Ascending aorta (tissue), 2 donors: ENCODE results near the gene FOXD2. TPM values are rescaled to one million over a fixed set of nuclear protein-coding genes. Genes with fewer than 3 reads are reported as not detected.

ENCODE experiments used
- DNase-seq, 2 donors: peaks; one replicate each; pipeline ENCODE4 v3.0.0-alpha.2; 2019; ENCODE audit warnings: low spot score in 2 of 2
- H3K27ac ChIP-seq, 2 donors: fragments of 200-600 bp; sonication (generic); one replicate each; pipeline ENCODE4 v1.5.1; 2016 to 2017; ENCODE audit warnings: mild to moderate bottlenecking in 1 of 2
- H3K27me3 ChIP-seq: fragments of 200-600 bp; sonication (generic); one replicate; pipeline ENCODE4 v1.5.1; 2017
- H3K36me3 ChIP-seq, 2 donors: fragments of 200-600 bp; sonication (generic); one replicate each; pipeline ENCODE4 v1.5.1; 2016
- H3K4me1 ChIP-seq, 2 donors: fragments of 200-600 bp; sonication (generic); one replicate each; pipeline ENCODE4 v1.5.1; 2016 to 2017; ENCODE audit warnings: mild to moderate bottlenecking in 1 of 2
- H3K4me3 ChIP-seq, 2 donors: fragments of 200-600 bp; sonication (generic); one replicate each; pipeline ENCODE4 v1.5.1; 2016 to 2017; ENCODE audit warnings: mild to moderate bottlenecking in 1 of 2
- H3K9me3 ChIP-seq, 2 donors: fragments of 200-600 bp; sonication (generic); one replicate each; pipeline ENCODE4 v1.5.1; 2016
- CTCF ChIP-seq, 3 experiments: fragments of 200-600 bp in 2 of 3; fragments of 450-650 bp in 1 of 3; sonication (generic) in 2 of 3; IDR thresholded peaks; one replicate each; pipeline ENCODE4 v1.5.1; 2016 to 2019; ENCODE audit warnings: antibody characterized with exemption in 3 of 3, mild to moderate bottlenecking in 1 of 3, moderate library complexity in 1 of 3
- intact Hi-C: fragments of 100-400 bp; cut with DNase I; formaldehyde crosslinking; loops from one replicate; pipeline ENCODE4 v1.15.1; 2023
- total RNA-seq: library from RNA; depleted of rRNA; stranded (reverse); fragments of >200 nt; gene quantifications from one replicate; pipeline ENCODE4 v1.1.0, GENCODE V29; 2016

The FOXD2 gene
- total RNA-seq, 1 donor from 2014 or later, result 1.3 TPM

DNA sequence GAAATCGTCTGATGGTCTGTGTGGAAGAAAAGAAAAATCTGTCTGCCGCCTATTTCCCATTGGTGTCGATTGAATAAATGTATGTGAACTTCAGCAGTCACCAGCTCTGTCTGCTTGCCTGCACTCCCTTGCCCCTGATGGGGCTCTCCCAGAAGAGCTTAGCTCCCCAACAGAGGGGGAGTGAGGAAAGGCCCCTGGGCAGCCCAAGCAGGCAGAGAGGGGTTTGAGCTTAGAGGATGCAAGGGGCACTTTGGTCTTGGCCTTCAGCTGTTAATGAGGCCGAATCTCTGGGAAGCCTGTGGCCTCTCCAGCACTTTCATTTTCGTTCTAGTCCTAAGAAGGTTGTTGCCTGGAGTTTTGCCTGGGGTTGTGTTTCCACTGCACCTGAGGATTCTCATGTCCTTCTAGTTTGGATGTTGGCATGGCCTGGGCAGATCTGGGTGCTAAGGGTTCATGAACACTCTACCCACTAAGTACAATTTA is 2.8 kb downstream of the FOXD2 start:
- no peaks in the 10 kb centered on the region for H3K36me3 ChIP-seq
- H3K4me1 ChIP-seq, result peaks cover 0 to 14% of the 10 kb centered on the region in 2 donors
- no peak overlapping the region for H3K27ac ChIP-seq
- intact Hi-C loops, result no loop called here
- DNase-seq, result no peak
- TF ChIP-seq CTCF (IDR thresholded peaks at IDR 0.05), result no peak
- H3K9me3 ChIP-seq, result no peaks in the 10 kb centered on the region
- H3K27me3 ChIP-seq, result no peaks in the 10 kb centered on the region
- peak overlapping the region; percentile 40 to 76 for H3K4me3 ChIP-seq

- no peak overlapping the region for H3K27ac ChIP-seq
- intact Hi-C loops, result no loop called here
- TF ChIP-seq CTCF (IDR thresholded peaks at IDR 0.05), result no peak
- H3K4me3 ChIP-seq, result no peak overlapping the region
- H3K27me3 ChIP-seq, result no peaks in the 10 kb centered on the region
- H3K36me3 ChIP-seq, result no peaks in the 10 kb centered on the region
- DNase-seq, result no peak
- H3K9me3 ChIP-seq, result no peaks in the 10 kb centered on the region
- peaks cover 0 to 7% of the 10 kb centered on the region in 2 donors for H3K4me1 ChIP-seq
Observed at GRCh38 chr1:47441450-47442106, 3.7 kb downstream of the FOXD2 start.

GRCh38 chr1:47442202-47442601 is 4.4 kb downstream of the FOXD2 start:
- Histone ChIP-seq H3K4me1 (peaks cover 0 to 7% of the 10 kb centered on the region in 2 donors), H3K36me3 (no peaks in the 10 kb centered on the region), H3K27ac (no peak overlapping the region), H3K9me3 (no peaks in the 10 kb centered on the region), H3K4me3 (no peak overlapping the region), H3K27me3 (no peaks in the 10 kb centered on the region)
- intact Hi-C loops, result no loop called here
- TF ChIP-seq CTCF (IDR thresholded peaks at IDR 0.05), result no peak
- DNase-seq, result no peak

- H3K4me1 ChIP-seq, result peaks cover 0 to 7% of the 10 kb centered on the region in 2 donors
- DNase-seq, result no peak
- no peaks in the 10 kb centered on the region for H3K9me3 ChIP-seq
- no peaks in the 10 kb centered on the region for H3K36me3 ChIP-seq
- no peaks in the 10 kb centered on the region for H3K27me3 ChIP-seq
- TF ChIP-seq CTCF (IDR thresholded peaks at IDR 0.05), result no peak
- intact Hi-C loops, result no loop called here
- H3K4me3 ChIP-seq, result no peak overlapping the region
- H3K27ac ChIP-seq, result no peak overlapping the region
Observed at GRCh38 chr1:47442842-47443529, 5.1 kb downstream of the FOXD2 start.

- no peak for TF ChIP-seq CTCF (IDR thresholded peaks at IDR 0.05)
- no peak overlapping the region for H3K27ac ChIP-seq
- H3K27me3 ChIP-seq, result no peaks in the 10 kb centered on the region
Observed at GRCh38 chr1:47443530-47444296, 5.9 kb downstream of the FOXD2 start.

More at GRCh38 chr1:47443530-47444296, 5.9 kb downstream of the FOXD2 start:
- DNase-seq, result no peak
- H3K4me3 ChIP-seq, result no peak overlapping the region
- no peaks in the 10 kb centered on the region for H3K9me3 ChIP-seq
- intact Hi-C loops, result no loop called here
- no peaks in the 10 kb centered on the region for H3K36me3 ChIP-seq
- H3K4me1 ChIP-seq, result peaks cover 0 to 7% of the 10 kb centered on the region in 2 donors
